K562 (cell line): Measurements from ENCODE around the gene RNF6. TPM values are rescaled to one million over a fixed set of nuclear protein-coding genes. Genes with fewer than 3 reads are reported as not detected.

Experiments used
- ATAC-seq: fragments of 200-7000 bp; cut with Tn5 transposase; 3 replicates; pipeline ENCODE4 v1.9.1; 2020; ENCODE audit warnings: moderate library complexity
- BruUV-seq: library from RNA; stranded (reverse); fragments of 400-500 nt; replicated peaks from 2 replicates; lab custom pipeline; 2021; lab: Mats Ljungman, UMichigan
- CTCF ChIA-PET: fragments of 300-600 bp; formaldehyde crosslinking; extraction: SDS; loops from one replicate; lab custom pipeline; 2021; ENCODE audit warnings: low intra/inter-chr PET ratio; lab: Yijun Ruan, JAX
- POLR2A ChIA-PET: fragments of 300-600, 350-650 bp; sonication (Branson Sonifier 250); formaldehyde crosslinking; extraction: SDS; loops from one replicate; lab custom pipeline; 2021; ENCODE audit warnings: antibody characterized with exemption, inconsistent platforms; lab: Yijun Ruan, JAX
- DNase-seq, 4 experiments: peaks; one replicate each; pipeline versions ENCODE4 v3.0.0 to v3.0.0-alpha.2; 2011 to 2018; ENCODE audit warnings: low spot score in 3 of 4, mixed read lengths in 3 of 4; ENCODE audit errors: extremely low read depth in 1 of 4
- FAIRE-seq: peaks from 2 replicates; lab custom pipeline; 2011; peaks lifted over from hg19 to GRCh38; lab: Jason Lieb, UNC
- H2AFZ ChIP-seq: 2 replicates; pipeline ENCODE4 v1.6.0; 2011; ENCODE audit warnings: low read depth, low read length, control low read depth, inconsistent platforms
- H3K27ac ChIP-seq: fragments of 200-600 bp; 3 replicates; pipeline ENCODE4 v1.8.0; 2011; ENCODE audit warnings: low read depth, mild to moderate bottlenecking, control low read depth, inconsistent platforms, low read length, moderate library complexity, mixed read lengths; ENCODE audit errors: extremely low read depth
- H3K27me3 ChIP-seq, 2 experiments: fragments of 300-600 bp in 1 of 2; 2 replicates in 1 of 2; 3 replicates in 1 of 2; pipeline versions ENCODE4 v1.6.0 to v1.8.0; 2011; ENCODE audit warnings: inconsistent platforms in 2 of 2, low read length in 2 of 2, mild to moderate bottlenecking in 1 of 2, mixed read lengths in 1 of 2, moderate library complexity in 1 of 2; ENCODE audit not compliant: control insufficient read depth in 2 of 2, insufficient read depth in 2 of 2
- H3K36me3 ChIP-seq: fragments of 300-600 bp; 3 replicates; pipeline ENCODE4 v1.8.0; 2011; ENCODE audit warnings: mild to moderate bottlenecking, low read length, inconsistent platforms; ENCODE audit not compliant: control insufficient read depth, insufficient read depth
- H3K4me1 ChIP-seq, 2 experiments: fragments of 200-600 bp in 1 of 2; replicated peaks in 1 of 2; 2 replicates in 1 of 2; 3 replicates in 1 of 2; pipeline versions ENCODE4 v1.5.1 to v1.8.0; 2011; ENCODE audit warnings: inconsistent platforms in 2 of 2, low read length in 2 of 2, mild to moderate bottlenecking in 1 of 2, mixed read lengths in 1 of 2, moderate library complexity in 1 of 2; ENCODE audit not compliant: control insufficient read depth in 2 of 2, insufficient read depth in 2 of 2
- H3K4me2 ChIP-seq: 2 replicates; pipeline ENCODE4 v1.6.1; 2011; ENCODE audit warnings: low read length, control low read depth, inconsistent platforms, mixed read lengths; ENCODE audit not compliant: insufficient read depth
- H3K4me3 ChIP-seq: fragments of 200-600 bp; sonication (generic), shearing (Covaris generic); 2 replicates; pipeline ENCODE4 v1.5.1; 2016; ENCODE audit warnings: control low read depth, inconsistent platforms
- H3K79me2 ChIP-seq: fragments of 200-600 bp; 3 replicates; pipeline ENCODE4 v1.8.0; 2011; ENCODE audit warnings: low read length, inconsistent platforms; ENCODE audit not compliant: control insufficient read depth, insufficient read depth
- H3K9ac ChIP-seq, 2 experiments: 2 replicates each; pipeline versions ENCODE4 v1.6.0 to v1.6.1; 2011; ENCODE audit warnings: low read depth in 2 of 2, low read length in 2 of 2, control low read depth in 1 of 2, inconsistent platforms in 1 of 2, mild to moderate bottlenecking in 1 of 2, mixed read lengths in 1 of 2; ENCODE audit not compliant: insufficient read depth in 1 of 2
- H3K9me1 ChIP-seq: one replicate; pipeline ENCODE4 v1.6.0; 2011; ENCODE audit warnings: inconsistent platforms, mild to moderate bottlenecking, low read length, moderate library complexity; ENCODE audit not compliant: control insufficient read depth, insufficient read depth
- H3K9me3 ChIP-seq: replicated peaks from 2 replicates; pipeline ENCODE4 v1.5.1; 2011; ENCODE audit warnings: low read depth, low read length, inconsistent platforms; ENCODE audit not compliant: control insufficient read depth, insufficient read depth
- H4K20me1 ChIP-seq: replicated peaks from 2 replicates; pipeline ENCODE4 v1.6.1; 2011; ENCODE audit warnings: low read length, inconsistent platforms, mixed read lengths; ENCODE audit not compliant: control insufficient read depth, insufficient read depth
- BCL6 ChIP-seq: fragments of 250-450 bp; sonication (Bioruptor Pico); IDR thresholded peaks from 2 replicates; pipeline ENCODE4 v1.4.0; 2020
- FOS ChIP-seq: IDR thresholded peaks from 3 replicates; pipeline ENCODE4 v1.6.1; 2011; ENCODE audit not compliant: insufficient read length; ENCODE audit errors: extremely low read depth
- HMGXB4 ChIP-seq: sonication (generic); formaldehyde crosslinking; IDR thresholded peaks from 2 replicates; pipeline ENCODE4 v1.8.1; 2023; ENCODE audit warnings: mild to moderate bottlenecking, missing genetic modification reagents
- HNRNPLL ChIP-seq: fragments of 200-400 bp; formaldehyde crosslinking; IDR thresholded peaks from 2 replicates; pipeline ENCODE4 v1.6.1; 2017; ENCODE audit warnings: low read length, low read depth, mild to moderate bottlenecking; ENCODE audit not compliant: poor library complexity, severe bottlenecking
- MAFG ChIP-seq: fragments of 450-650 bp; conservative IDR thresholded peaks from 2 replicates; pipeline ENCODE4 v1.6.1; 2016; ENCODE audit warnings: missing genetic modification characterization, missing compliant biosample characterization
- MCM3 ChIP-seq: fragments of 450-650 bp; IDR thresholded peaks from 2 replicates; pipeline ENCODE4 v1.6.1; 2016
- MTA1 ChIP-seq: fragments of 450-650 bp; IDR thresholded peaks from 2 replicates; pipeline ENCODE4 v1.6.1; 2017; ENCODE audit warnings: borderline replicate concordance
- PCBP2 ChIP-seq: fragments of 200-400 bp; formaldehyde crosslinking; IDR thresholded peaks from 2 replicates; pipeline ENCODE4 v1.6.1; 2018; ENCODE audit warnings: low read length, low read depth, mild to moderate bottlenecking, moderate library complexity; ENCODE audit not compliant: poor library complexity, severe bottlenecking
- RBM14 ChIP-seq: fragments of 200-400 bp; formaldehyde crosslinking; IDR thresholded peaks from 2 replicates; pipeline ENCODE4 v1.6.1; 2018; ENCODE audit warnings: low read depth, mild to moderate bottlenecking, low read length, moderate library complexity, borderline replicate concordance; ENCODE audit not compliant: insufficient read depth
- SREBF1 ChIP-seq: fragments of 150-350 bp; IDR thresholded peaks from 2 replicates; pipeline ENCODE4 v1.6.1; 2014; ENCODE audit warnings: antibody characterized with exemption, low read depth, low read length, borderline replicate concordance
- TRIM25 ChIP-seq: fragments of 450-650 bp; IDR thresholded peaks from 2 replicates; pipeline ENCODE4 v1.7.0; 2016; ENCODE audit warnings: borderline replicate concordance
- U2AF1 ChIP-seq: fragments of 200-400 bp; formaldehyde crosslinking; optimal IDR thresholded peaks from 2 replicates; pipeline ENCODE3; 2017; ENCODE audit warnings: mild to moderate bottlenecking, low read depth, low read length, moderate library complexity
- ZNF311 ChIP-seq: fragments of 250-450 bp; sonication (Bioruptor Pico); IDR thresholded peaks from 2 replicates; pipeline ENCODE4 v1.4.0; 2020; ENCODE audit warnings: mild to moderate bottlenecking, moderate library complexity
- ZZZ3 ChIP-seq: fragments of 450-650 bp; IDR thresholded peaks from 2 replicates; pipeline ENCODE4 v1.6.1; 2016; ENCODE audit warnings: antibody characterized with exemption, mild to moderate bottlenecking, moderate library complexity
- WGBS: fragments of 100-300 bp; shearing (Covaris generic); methylation state at CpG from one replicate; pipeline ENCODE4 v1.1.6; 2016; ENCODE audit warnings: low coverage, mixed read lengths; ENCODE audit not compliant: insufficient coverage; ENCODE audit errors: missing lambda C conversion rate; 5-methylcytosine and 5-hydroxymethylcytosine counted together
- in situ Hi-C: fragments of 300-500 bp; cut with MboI; formaldehyde crosslinking; loops from 4 replicates; pipeline ENCODE4 v1.15.0; 2018; ENCODE audit warnings: inconsistent platforms, mixed read lengths
- intact Hi-C: fragments of 100-400 bp; cut with micrococcal nuclease; formaldehyde crosslinking; loops from 2 replicates; pipeline ENCODE4 v1.14.2; 2022
- polyA plus RNA-seq, 8 experiments: library from polyadenylated mRNA; depleted of rRNA in 4 of 8; stranded (reverse) in 5 of 8; unstranded in 3 of 8; fragments of >200 nt; fragmentation: Nextera tagmentation in 2 of 8; fragmentation: Illumina TruSeq in 1 of 8; extraction: Ambion mirVana in 2 of 8; extraction: Trizol in 1 of 8; gene quantifications; 2 replicates each; pipeline versions ENCODE4 v1.2.1 to v1.2.3, GENCODE V29; 2011 to 2014; ENCODE audit warnings: inconsistent platforms in 1 of 8, missing spikeins in 1 of 8
- total RNA-seq, 7 experiments: library from RNA; depleted of rRNA in 6 of 7; stranded (reverse); fragments of >200 nt in 6 of 7; fragmentation: Illumina TruSeq in 2 of 7; extraction: Trizol in 2 of 7; gene quantifications; 2 replicates each; pipeline versions ENCODE4 v1.2.1 to v1.2.3, GENCODE V29; 2011 to 2021; ENCODE audit warnings: low replicate concordance in 1 of 7

Gene RNF6
- total and polyA plus RNA-seq, 9 of the 15 experiments (the other 6 are each of a cell fraction or from before 2014, with no cell fraction given) = 12.0 to 31.4 (median 22.3) TPM

- Histone ChIP-seq H3K27ac (no peak overlapping the region), H3K4me3 (no peak overlapping the region), H3K27me3 (no peaks in the 10 kb centered on the region), H3K36me3 (no peaks in the 10 kb centered on the region)
- POLR2A ChIA-PET = interaction anchor here (0.9 to 1.2 kb wide), 2 partner anchors 15 to 138 kb away, joined by 3 read pairs; no protein-coding TSS in a partner anchor
- CTCF ChIA-PET = no interaction called here
- FAIRE-seq = no peak
- TF ChIP-seq RBM14 = no peak
- no peak for TF ChIP-seq MAFG (tag)
- no peak for TF ChIP-seq MCM3
- TF ChIP-seq U2AF1 = no peak
- no peak for TF ChIP-seq PCBP2
- no peak for TF ChIP-seq MTA1
- TF ChIP-seq HNRNPLL = no peak
- TF ChIP-seq HMGXB4 (CRISPR knock-in tag) = no peak
- TF ChIP-seq ZZZ3 = no peak
- no peak for TF ChIP-seq TRIM25
- no peak for TF ChIP-seq ZNF311
- no peak for TF ChIP-seq FOS
- no peak for TF ChIP-seq BCL6
- TF ChIP-seq SREBF1 = no peak
- TF ChIP-seq, all 486 proteins: peak for 0
- in situ Hi-C loops (no loop called here), intact Hi-C loops (no loop called here)
- no TSS peak for BruUV-seq
- H3K4me2 ChIP-seq = no peak overlapping the region
- DNase-seq = no peak
- H3K79me2 ChIP-seq = no peaks in the 10 kb centered on the region
- ATAC-seq = no peak
- no peaks in the 10 kb centered on the region for H3K9me3 ChIP-seq
- H3K4me1 ChIP-seq = no peaks in the 10 kb centered on the region
- H2AFZ ChIP-seq = no peak overlapping the region
- H3K9ac ChIP-seq = no peak overlapping the region
- WGBS = 0% methylated on average over 1 of the region's 1 CpG
- H3K9me1 ChIP-seq = no peaks in the 10 kb centered on the region
- H4K20me1 ChIP-seq = no peaks in the 10 kb centered on the region
Measured at GRCh38 chr13:26236296-26236695, 14.2 kb upstream of the RNF6 start.
